Measurements from ENCODE around the gene TXNDC16. TPM values are rescaled to one million over a fixed set of nuclear protein-coding genes. Genes with fewer than 3 reads are reported as not detected.

Gene TXNDC16
- 3.6 and 5.5 TPM in 2 replicates for total RNA-seq

GRCh38 chr14:52552063-52552988 lies at the start of gene TXNDC16, which contains the start of gene GPR137C:
Gene TXNDC16, minus strand, starts transcription at chr14:52552505. Its CDS starts 8,948 bp downstream, at chr14:52543557.
Gene GPR137C, plus strand, starts transcription at chr14:52552836. Its CDS starts 312 bp downstream, at chr14:52553148.

Other genes with a start within 250 kb of the TXNDC16 start
- 14.5 and 38.3 TPM in 2 replicates for gene PTGER2, start 238.2 kb downstream of the TXNDC16 start, total RNA-seq
- gene GPR137C, start 331 bp upstream of the TXNDC16 start, total RNA-seq, result 1.3 and 1.6 TPM in 2 replicates
- gene ERO1A, start 143.1 kb upstream of the TXNDC16 start, total RNA-seq, result 33.6 and 65.0 TPM in 2 replicates
- 40.8 and 66.3 TPM in 2 replicates for gene PSMC6, start 154.7 kb upstream of the TXNDC16 start, total RNA-seq
- gene STYX, start 177.7 kb upstream of the TXNDC16 start, total RNA-seq, result 10.0 and 10.3 TPM in 2 replicates
- gene GNPNAT1, start 239.1 kb upstream of the TXNDC16 start, total RNA-seq, result 14.6 and 32.8 TPM in 2 replicates